H1 (cell line): Measurements from ENCODE around the gene UCHL5. TPM values are rescaled to one million over a fixed set of nuclear protein-coding genes. Genes with fewer than 3 reads are reported as not detected.

ENCODE experiments used
- CTCF ChIA-PET: fragments of 300-600 bp; sonication (Branson Sonifier 250); formaldehyde crosslinking; loops from one replicate; lab custom pipeline; 2021; ENCODE audit not compliant: partially characterized antibody; lab: Charles Lee
- POLR2A ChIA-PET: fragments of 300-600 bp; sonication (Branson Sonifier 250); formaldehyde crosslinking; loops from one replicate; lab custom pipeline; 2021; ENCODE audit warnings: inconsistent platforms; ENCODE audit not compliant: partially characterized antibody; lab: Charles Lee
- DNase-seq, 2 experiments: peaks; one replicate each; pipeline versions ENCODE4 v3.0.0 to v3.0.0-alpha.2; 2010 to 2022; ENCODE audit warnings: low spot score in 2 of 2, low read depth in 1 of 2, mixed read lengths in 1 of 2
- FAIRE-seq: peaks from 2 replicates; lab custom pipeline; 2011; peaks lifted over from hg19 to GRCh38; lab: Jason Lieb, UNC
- H2AFZ ChIP-seq: 2 replicates; pipeline ENCODE4 v1.8.1; 2012; ENCODE audit warnings: low read length, inconsistent platforms
- H2AK5ac ChIP-seq: 2 replicates; pipeline ENCODE4 v1.6.1; 2013; ENCODE audit warnings: low read depth, low read length
- H2BK120ac ChIP-seq: replicated peaks from 2 replicates; pipeline ENCODE3; 2013; ENCODE audit warnings: low read depth, low read length, inconsistent platforms
- H2BK12ac ChIP-seq: 2 replicates; pipeline ENCODE4 v1.6.1; 2013; ENCODE audit warnings: low read depth, low read length
- H2BK15ac ChIP-seq: 2 replicates; pipeline ENCODE4 v1.6.1; 2013; ENCODE audit warnings: low read length
- H2BK20ac ChIP-seq: 2 replicates; pipeline ENCODE4 v1.6.1; 2013; ENCODE audit warnings: low read length
- H2BK5ac ChIP-seq: 2 replicates; pipeline ENCODE4 v1.6.1; 2013; ENCODE audit warnings: low read depth, low read length
- H3K14ac ChIP-seq: 2 replicates; pipeline ENCODE4 v1.6.1; 2013; ENCODE audit warnings: inconsistent platforms; ENCODE audit not compliant: insufficient read length
- H3K18ac ChIP-seq: 2 replicates; pipeline ENCODE4 v1.6.1; 2013; ENCODE audit warnings: low read length; ENCODE audit errors: extremely low read depth
- H3K23ac ChIP-seq: 2 replicates; pipeline ENCODE4 v1.6.1; 2013; ENCODE audit warnings: inconsistent platforms; ENCODE audit not compliant: insufficient read length
- H3K23me2 ChIP-seq: 2 replicates; pipeline ENCODE4 v1.6.1; 2013; ENCODE audit warnings: low read depth, low read length
- H3K27ac ChIP-seq: 2 replicates; pipeline ENCODE4 v1.6.1; 2011; ENCODE audit warnings: low read depth, low read length, inconsistent platforms
- H3K27me3 ChIP-seq, 4 experiments: replicated peaks in 1 of 4; 1 replicate in 1 of 4; 2 replicates in 3 of 4; pipeline versions ENCODE4 v1.6.1 to v1.8.1; 2011 to 2013; ENCODE audit warnings: low read length in 3 of 4, mild to moderate bottlenecking in 3 of 4, inconsistent platforms in 2 of 4, mixed read lengths in 2 of 4, moderate library complexity in 1 of 4; ENCODE audit not compliant: control insufficient read depth in 3 of 4, insufficient read depth in 3 of 4; ENCODE audit errors: extremely low read depth in 1 of 4
- H3K36me3 ChIP-seq, 4 experiments: 2 replicates each; pipeline versions ENCODE4 v1.6.1 to v1.8.1; 2011 to 2013; ENCODE audit warnings: mild to moderate bottlenecking in 4 of 4, low read length in 3 of 4, moderate library complexity in 2 of 4, control low read depth in 1 of 4, inconsistent platforms in 1 of 4; ENCODE audit not compliant: insufficient read depth in 4 of 4, control insufficient read depth in 2 of 4
- H3K4ac ChIP-seq: replicated peaks from 2 replicates; pipeline ENCODE3; 2013; ENCODE audit warnings: low read length, low read depth, mixed read lengths, inconsistent platforms; ENCODE audit not compliant: insufficient read length
- H3K4me1 ChIP-seq, 4 experiments: replicated peaks in 1 of 4; 1 replicate in 1 of 4; 2 replicates in 3 of 4; pipeline versions ENCODE4 v1.6.1 to v1.8.1; 2011 to 2013; ENCODE audit warnings: low read length in 3 of 4, inconsistent platforms in 2 of 4, mixed read lengths in 1 of 4; ENCODE audit not compliant: insufficient read depth in 4 of 4, control insufficient read depth in 3 of 4
- H3K4me2 ChIP-seq, 2 experiments: 2 replicates each; pipeline versions ENCODE4 v1.6.1 to v1.8.1; 2011 to 2013; ENCODE audit warnings: low read depth in 2 of 2, low read length in 2 of 2, control low read depth in 1 of 2, inconsistent platforms in 1 of 2, mild to moderate bottlenecking in 1 of 2; ENCODE audit not compliant: insufficient read depth in 1 of 2
- H3K4me3 ChIP-seq, 4 experiments: fragments of 200-600, 300-600 bp in 1 of 4; sonication (generic), shearing (Covaris generic), sonication (Bioruptor Twin) in 1 of 4; 2 replicates each; pipeline versions ENCODE4 v1.5.1 to v1.8.1; 2011 to 2016; ENCODE audit warnings: low read length in 4 of 4, low read depth in 3 of 4, control low read depth in 2 of 4, inconsistent platforms in 2 of 4, mild to moderate bottlenecking in 2 of 4, mixed read lengths in 1 of 4, moderate library complexity in 1 of 4; ENCODE audit not compliant: insufficient read depth in 2 of 4; ENCODE audit errors: extremely low read depth in 1 of 4
- H3K56ac ChIP-seq: replicated peaks from 2 replicates; pipeline ENCODE3; 2013; ENCODE audit warnings: low read depth, mild to moderate bottlenecking, mixed read lengths, low read length, inconsistent platforms; ENCODE audit not compliant: insufficient read length
- H3K79me1 ChIP-seq: 2 replicates; pipeline ENCODE4 v1.6.1; 2013; ENCODE audit warnings: low read depth, low read length, control low read depth
- H3K79me2 ChIP-seq, 2 experiments: 2 replicates each; pipeline versions ENCODE4 v1.6.1 to v1.8.1; 2012 to 2013; ENCODE audit warnings: low read length in 2 of 2, mild to moderate bottlenecking in 2 of 2, inconsistent platforms in 1 of 2; ENCODE audit not compliant: insufficient read depth in 2 of 2, control insufficient read depth in 1 of 2
- H3K9ac ChIP-seq, 4 experiments: replicated peaks in 1 of 4; 1 replicate in 1 of 4; 2 replicates in 3 of 4; pipeline versions ENCODE4 v1.6.1 to v1.8.1; 2011 to 2013; ENCODE audit warnings: low read depth in 3 of 4, low read length in 3 of 4, control low read depth in 2 of 4, mild to moderate bottlenecking in 2 of 4, moderate library complexity in 2 of 4, inconsistent platforms in 1 of 4; ENCODE audit errors: extremely low read depth in 1 of 4
- H3K9me3 ChIP-seq, 2 experiments: 2 replicates each; pipeline versions ENCODE4 v1.6.1 to v1.8.1; 2012 to 2013; ENCODE audit warnings: mild to moderate bottlenecking in 2 of 2, moderate library complexity in 2 of 2, control low read depth in 1 of 2, inconsistent platforms in 1 of 2, low read depth in 1 of 2, low read length in 1 of 2, mixed read lengths in 1 of 2; ENCODE audit not compliant: insufficient read depth in 2 of 2
- H4K20me1 ChIP-seq, 2 experiments: replicated peaks in 1 of 2; 2 replicates each; pipeline versions ENCODE3 to v1.8.1; 2011 to 2013; ENCODE audit warnings: inconsistent platforms in 2 of 2, low read length in 2 of 2, mild to moderate bottlenecking in 1 of 2; ENCODE audit not compliant: insufficient read depth in 2 of 2, control insufficient read depth in 1 of 2
- H4K5ac ChIP-seq: 2 replicates; pipeline ENCODE4 v1.6.1; 2013; ENCODE audit warnings: low read length, low read depth, mixed read lengths, inconsistent platforms; ENCODE audit not compliant: insufficient read length
- H4K8ac ChIP-seq: 2 replicates; pipeline ENCODE4 v1.8.0; 2013; ENCODE audit warnings: mild to moderate bottlenecking, moderate library complexity, low read length, inconsistent platforms; ENCODE audit not compliant: insufficient read depth; ENCODE audit errors: extremely low read depth
- H4K91ac ChIP-seq: replicated peaks from 2 replicates; pipeline ENCODE3; 2013; ENCODE audit warnings: low read length, mixed read lengths, inconsistent platforms; ENCODE audit not compliant: insufficient read length
- ASH2L ChIP-seq: fragments of 200-600, 300-600 bp; sonication (generic); IDR thresholded peaks from one replicate; pipeline ENCODE4 v1.7.1; 2017; ENCODE audit warnings: low read length
- ATF3 ChIP-seq: IDR thresholded peaks from 2 replicates; pipeline ENCODE4 v1.6.1; 2011; ENCODE audit warnings: low read depth, mild to moderate bottlenecking, low read length; ENCODE audit not compliant: insufficient read depth
- CBX5 ChIP-seq: fragments of 300-800, 300-1000 bp; sonication (generic); IDR thresholded peaks from 2 replicates; pipeline ENCODE4 v1.7.1; 2016; ENCODE audit warnings: antibody characterized with exemption, low read length, low read depth
- FOSL1 ChIP-seq: IDR thresholded peaks from 2 replicates; pipeline ENCODE4 v1.6.1; 2011; ENCODE audit warnings: mild to moderate bottlenecking, low read depth, low read length, moderate library complexity; ENCODE audit not compliant: insufficient read depth
- SIX5 ChIP-seq: IDR thresholded peaks from 2 replicates; pipeline ENCODE4 v1.6.1; 2011; ENCODE audit warnings: mild to moderate bottlenecking, low read depth, low read length
- TAF1 ChIP-seq: IDR thresholded peaks from 2 replicates; pipeline ENCODE4 v1.6.1; 2011; ENCODE audit warnings: mild to moderate bottlenecking, low read depth, low read length
- TCF12 ChIP-seq: IDR thresholded peaks from 2 replicates; pipeline ENCODE4 v1.6.1; 2011; ENCODE audit warnings: low read depth, mild to moderate bottlenecking, low read length
- USF2 ChIP-seq: IDR thresholded peaks from 2 replicates; pipeline ENCODE4 v1.6.1; 2011; ENCODE audit warnings: low read length, improper control_type of control experiment
- WGBS, 2 experiments: shearing (Covaris generic) in 1 of 2; methylation state at CpG; one replicate each; pipeline versions ENCODE4 v1.1.6 to v1.1.7; 2013 to 2015; ENCODE audit warnings: low lambda C conversion rate in 2 of 2, mixed read lengths in 2 of 2, inconsistent platforms in 1 of 2, low coverage in 1 of 2, missing lambda C conversion rate in 1 of 2; ENCODE audit not compliant: insufficient replicate concordance in 2 of 2, insufficient coverage in 1 of 2, insufficient read length in 1 of 2; ENCODE audit errors: extremely low coverage in 1 of 2, missing lambda C conversion rate in 1 of 2; 5-methylcytosine and 5-hydroxymethylcytosine counted together
- polyA plus RNA-seq, 7 experiments: library from polyadenylated mRNA; depleted of rRNA in 3 of 7; stranded (reverse) in 5 of 7; unstranded in 2 of 7; fragments of >200 nt in 5 of 7; fragments of 200-250 nt in 2 of 7; gene quantifications; 1 replicate in 5 of 7; 2 replicates in 1 of 7; 4 replicates in 1 of 7; pipeline versions ENCODE4 v1.2.1 to v1.2.3, GENCODE V29; 2011 to 2013; ENCODE audit warnings: missing spikeins in 2 of 7, mixed read lengths in 2 of 7
- total RNA-seq: library from RNA; stranded (reverse); fragmentation: NEBNext Ultra II Directional; extraction: Animal tissue kit (Norgen Biotek cat#: 25700); gene quantifications from 2 replicates; pipeline ENCODE4 v1.2.1, GENCODE V29; 2021

Gene UCHL5
- total and polyA plus RNA-seq, 2 of the 8 experiments (the other 6 are each of a cell fraction or from before 2014, with no cell fraction given): 12.0 to 40.0 TPM

- H3K79me2 ChIP-seq: no peaks in the 10 kb centered on the region
- WGBS, 2 experiments: 82% methylated on average over 2 of the region's 2 CpGs; no CpG with 5 or more reads in 1 of the 2 experiments
- no peak overlapping the region for H3K18ac ChIP-seq
- H2BK15ac ChIP-seq: no peak overlapping the region
- no peaks in the 10 kb centered on the region for H3K23me2 ChIP-seq
- H3K36me3 ChIP-seq: no peaks in the 10 kb centered on the region; a peak in 1 of 8 replicates
- no peak overlapping the region for H3K27ac ChIP-seq
- no peak overlapping the region for H2BK120ac ChIP-seq
- H4K20me1 ChIP-seq: no peaks in the 10 kb centered on the region
- no peak overlapping the region for H3K56ac ChIP-seq
- H4K5ac ChIP-seq: no peak overlapping the region
- H2AK5ac ChIP-seq: no peak overlapping the region
- CTCF ChIA-PET: interaction anchor here (0.6 kb wide), 1 partner anchor 558 kb away, joined by 3 read pairs; no protein-coding TSS in a partner anchor
- H3K4me3 ChIP-seq: no peak overlapping the region
- no peak overlapping the region for H2AFZ ChIP-seq
- H3K79me1 ChIP-seq: no peaks in the 10 kb centered on the region
- H3K27me3 ChIP-seq: no peaks in the 10 kb centered on the region
- 0 out of 4 replicates have a peak, but pooled peaks cover 0 to 4% of the 10 kb centered on the region in 2 experiments for H3K9me3 ChIP-seq
- H2BK12ac ChIP-seq: no peak overlapping the region
- DNase-seq (no peak), FAIRE-seq (no peak)
- POLR2A ChIA-PET: no interaction called here
- H4K91ac ChIP-seq: no peak overlapping the region
- H3K4ac ChIP-seq: no peak overlapping the region
- H4K8ac ChIP-seq: no peak overlapping the region
- no peak overlapping the region for H3K23ac ChIP-seq
- H3K4me2 ChIP-seq: no peak overlapping the region
- no peak overlapping the region for H2BK5ac ChIP-seq
- no peak overlapping the region for H3K9ac ChIP-seq
- no peak overlapping the region for H3K14ac ChIP-seq
- TF ChIP-seq FOSL1 (no peak), TCF12 (no peak), TAF1 (no peak), ATF3 (no peak), USF2 (no peak), CBX5 (no peak), ASH2L (no peak), SIX5 (no peak)
- TF ChIP-seq, all 59 proteins: peak for 0
- Histone ChIP-seq H3K4me1 (peaks cover 0 to 9% (median 6%) of the 10 kb centered on the region in 4 experiments; a peak in 5 of 7 replicates), H2BK20ac (no peak overlapping the region)
Measured at GRCh38 chr1:192973988-192974387, 85.2 kb downstream of the UCHL5 start.
